ENCODE data around the gene LRRC75A.

Gene LRRC75A

DNA sequence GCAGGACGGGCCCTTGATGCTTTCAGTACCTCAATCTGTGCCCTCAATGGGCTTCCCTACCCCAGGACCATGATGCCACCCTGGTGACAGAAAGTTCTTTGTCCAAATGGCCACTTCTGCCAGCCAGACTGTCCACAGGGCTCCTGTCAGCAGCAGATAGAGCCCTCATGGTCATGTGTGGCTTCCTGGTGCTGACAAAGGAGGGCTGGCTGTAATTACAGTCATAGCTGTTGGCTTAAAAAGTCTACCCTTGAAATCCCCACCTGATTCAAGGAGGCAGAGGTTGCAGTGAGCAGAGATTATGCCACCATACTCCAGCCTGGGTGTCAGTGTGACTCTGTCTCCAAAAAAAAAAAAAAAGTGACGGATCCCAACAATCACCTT is 73.3 kb downstream of the LRRC75A start:
- Histone ChIP-seq H3K27me3 (ENCODE audit: insufficient read depth, low read length) (no peaks in the 10 kb centered on the region), H2AFZ (ENCODE audit: low read length) (no peak overlapping the region), H3K4me2 (ENCODE audit: low read length) (no peak overlapping the region), H3K4me3 (ENCODE audit: low read depth, low read length, poor library complexity, severe bottlenecking) (no peak overlapping the region), H3K4me1 (ENCODE audit: insufficient read depth, low read length, severe bottlenecking) (peaks cover 29% of the 10 kb centered on the region), H3F3A (ENCODE audit: insufficient read depth, low read length) (no peaks in the 10 kb centered on the region), H3K27ac (ENCODE audit: low read depth, low read length, poor library complexity, severe bottlenecking) (peak overlapping the region; percentile 4), H3K79me2 (ENCODE audit: insufficient read depth, low read length) (no peaks in the 10 kb centered on the region), H3K9me3 (ENCODE audit: low read length) (no peaks in the 10 kb centered on the region), H3K36me3 (ENCODE audit: insufficient read depth, low read length) (peaks cover 32% of the 10 kb centered on the region; the same call in 1 of the 2 replicates), H4K20me1 (ENCODE audit: insufficient read depth, low read length) (no peaks in the 10 kb centered on the region), H3K9me2 (ENCODE audit: low read depth, low read length) (no peaks in the 10 kb centered on the region), H3K9ac (ENCODE audit: low read length) (no peak overlapping the region)
- TF ChIP-seq, protein P1, sequence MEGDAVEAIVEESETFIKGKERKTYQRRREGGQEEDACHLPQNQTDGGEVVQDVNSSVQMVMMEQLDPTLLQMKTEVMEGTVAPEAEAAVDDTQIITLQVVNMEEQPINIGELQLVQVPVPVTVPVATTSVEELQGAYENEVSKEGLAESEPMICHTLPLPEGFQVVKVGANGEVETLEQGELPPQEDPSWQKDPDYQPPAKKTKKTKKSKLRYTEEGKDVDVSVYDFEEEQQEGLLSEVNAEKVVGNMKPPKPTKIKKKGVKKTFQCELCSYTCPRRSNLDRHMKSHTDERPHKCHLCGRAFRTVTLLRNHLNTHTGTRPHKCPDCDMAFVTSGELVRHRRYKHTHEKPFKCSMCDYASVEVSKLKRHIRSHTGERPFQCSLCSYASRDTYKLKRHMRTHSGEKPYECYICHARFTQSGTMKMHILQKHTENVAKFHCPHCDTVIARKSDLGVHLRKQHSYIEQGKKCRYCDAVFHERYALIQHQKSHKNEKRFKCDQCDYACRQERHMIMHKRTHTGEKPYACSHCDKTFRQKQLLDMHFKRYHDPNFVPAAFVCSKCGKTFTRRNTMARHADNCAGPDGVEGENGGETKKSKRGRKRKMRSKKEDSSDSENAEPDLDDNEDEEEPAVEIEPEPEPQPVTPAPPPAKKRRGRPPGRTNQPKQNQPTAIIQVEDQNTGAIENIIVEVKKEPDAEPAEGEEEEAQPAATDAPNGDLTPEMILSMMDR (IDR thresholded peaks at IDR 0.05; ENCODE audit: low read length) = no peak
- no peak for TF ChIP-seq EZH2 (IDR thresholded peaks at IDR 0.05; ENCODE audit: borderline replicate concordance, low read length)

DNA sequence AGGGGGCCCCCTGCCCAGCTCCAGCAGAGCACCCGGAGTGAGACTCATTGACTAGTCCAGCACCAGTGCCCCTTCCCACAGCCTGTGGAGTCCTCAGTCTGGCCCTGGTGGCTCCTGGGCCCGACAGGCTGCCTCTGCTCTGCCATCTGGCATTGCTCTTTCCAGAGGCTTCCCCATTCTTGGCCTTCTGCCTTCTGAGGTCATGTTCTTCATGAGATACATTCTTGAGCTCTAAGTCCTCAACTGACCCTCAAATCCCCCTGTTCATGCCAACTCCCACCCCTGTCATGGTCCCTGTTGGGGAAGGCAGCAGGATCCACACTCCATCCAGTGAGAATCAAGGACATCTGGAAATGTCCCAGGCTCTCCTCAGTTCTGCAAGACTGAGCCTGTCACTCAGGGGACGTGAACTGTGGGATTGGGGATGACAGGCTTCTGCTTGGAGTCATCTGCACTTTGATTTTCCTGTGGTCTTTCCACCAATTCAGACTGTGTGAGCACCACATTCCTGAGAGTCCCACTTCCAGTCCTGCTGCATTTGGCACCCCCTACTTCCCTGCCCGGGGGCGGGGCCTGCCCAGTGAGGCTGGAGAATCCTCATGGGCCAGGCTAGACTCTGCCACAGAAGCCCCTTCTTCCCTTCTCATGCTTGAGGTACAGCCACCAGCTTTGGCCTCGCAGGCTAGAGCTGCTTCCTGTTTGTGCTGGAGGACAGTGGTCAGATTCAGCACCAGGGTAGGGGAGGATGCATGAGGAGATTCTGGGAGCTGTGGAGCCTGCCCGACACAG is 73.9 kb downstream of the LRRC75A start:
- TF ChIP-seq, protein P1 (IDR thresholded peaks at IDR 0.05; ENCODE audit: low read length) = no peak
- TF ChIP-seq EZH2 (IDR thresholded peaks at IDR 0.05; ENCODE audit: borderline replicate concordance, low read length) = no peak

DNA sequence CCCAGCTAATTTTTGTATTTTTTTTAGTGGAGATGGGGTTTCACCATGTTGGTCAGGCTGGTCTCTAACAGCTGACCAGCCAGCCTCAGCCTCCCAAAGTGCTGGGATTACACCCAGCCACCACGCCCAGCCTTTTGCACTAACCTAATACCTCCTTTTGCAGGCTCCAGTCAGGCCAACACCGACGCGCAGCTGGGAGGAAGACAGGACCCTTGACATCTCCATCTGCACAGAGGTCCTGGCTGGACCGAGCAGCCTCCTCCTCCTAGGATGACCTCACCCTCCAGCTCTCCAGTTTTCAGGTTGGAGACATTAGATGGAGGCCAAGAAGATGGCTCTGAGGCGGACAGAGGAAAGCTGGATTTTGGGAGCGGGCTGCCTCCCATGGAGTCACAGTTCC is 74.6 kb downstream of the LRRC75A start:
- H3K36me3 ChIP-seq (ENCODE audit: insufficient read depth, low read length) = peaks cover 25% of the 10 kb centered on the region; the same call in 1 of the 2 replicates
- H3K4me2 ChIP-seq (ENCODE audit: low read length) = no peak overlapping the region
- H3K4me3 ChIP-seq (ENCODE audit: low read depth, low read length, poor library complexity, severe bottlenecking) = no peak overlapping the region
- no peaks in the 10 kb centered on the region for H3F3A ChIP-seq (ENCODE audit: insufficient read depth, low read length)
- H3K27me3 ChIP-seq (ENCODE audit: insufficient read depth, low read length) = no peaks in the 10 kb centered on the region
- H4K20me1 ChIP-seq (ENCODE audit: insufficient read depth, low read length) = no peaks in the 10 kb centered on the region
- peaks cover 29% of the 10 kb centered on the region for H3K4me1 ChIP-seq (ENCODE audit: insufficient read depth, low read length, severe bottlenecking)
- no peaks in the 10 kb centered on the region for H3K9me2 ChIP-seq (ENCODE audit: low read depth, low read length)
- H3K9me3 ChIP-seq (ENCODE audit: low read length) = no peaks in the 10 kb centered on the region
- no peak overlapping the region for H3K9ac ChIP-seq (ENCODE audit: low read length)
- H3K27ac ChIP-seq (ENCODE audit: low read depth, low read length, poor library complexity, severe bottlenecking) = peak overlapping the region; percentile 89
- TF ChIP-seq, protein P1 (IDR thresholded peaks at IDR 0.05; ENCODE audit: low read length) = no peak
- no peak for TF ChIP-seq EZH2 (IDR thresholded peaks at IDR 0.05; ENCODE audit: borderline replicate concordance, low read length)
- H3K79me2 ChIP-seq (ENCODE audit: insufficient read depth, low read length) = no peaks in the 10 kb centered on the region
- H2AFZ ChIP-seq (ENCODE audit: low read length) = no peak overlapping the region

More for the DNA sequence above, 73.9 kb downstream of the LRRC75A start:
- H3K79me2 ChIP-seq (ENCODE audit: insufficient read depth, low read length) = no peaks in the 10 kb centered on the region
- H3K27ac ChIP-seq (ENCODE audit: low read depth, low read length, poor library complexity, severe bottlenecking) = peak overlapping the region; percentile 4
- no peaks in the 10 kb centered on the region for H3F3A ChIP-seq (ENCODE audit: insufficient read depth, low read length)
- no peaks in the 10 kb centered on the region for H3K9me3 ChIP-seq (ENCODE audit: low read length)
- no peaks in the 10 kb centered on the region for H3K9me2 ChIP-seq (ENCODE audit: low read depth, low read length)
- no peak overlapping the region for H3K4me2 ChIP-seq (ENCODE audit: low read length)
- H3K4me3 ChIP-seq (ENCODE audit: low read depth, low read length, poor library complexity, severe bottlenecking) = no peak overlapping the region
- no peak overlapping the region for H2AFZ ChIP-seq (ENCODE audit: low read length)
- no peak overlapping the region for H3K9ac ChIP-seq (ENCODE audit: low read length)
- no peaks in the 10 kb centered on the region for H3K27me3 ChIP-seq (ENCODE audit: insufficient read depth, low read length)
- H4K20me1 ChIP-seq (ENCODE audit: insufficient read depth, low read length) = no peaks in the 10 kb centered on the region
- peaks cover 29% of the 10 kb centered on the region; the same call in 1 of the 2 replicates for H3K36me3 ChIP-seq (ENCODE audit: insufficient read depth, low read length)
- peaks cover 29% of the 10 kb centered on the region for H3K4me1 ChIP-seq (ENCODE audit: insufficient read depth, low read length, severe bottlenecking)
